Keratinocyte (primary cell): ENCODE data around the gene DUSP10.

Experiments used
- EZH2 ChIP-seq: IDR thresholded peaks from one replicate; pipeline ENCODE4 v1.6.1; 2012; ENCODE audit warnings: inconsistent platforms, mild to moderate bottlenecking, low read length, moderate library complexity
- TF ChIP-seq, protein P1 (sequence below), 3 experiments: IDR thresholded peaks in 1 of 3; conservative IDR thresholded peaks in 1 of 3; optimal IDR thresholded peaks in 1 of 3; 2 replicates in 2 of 3; 3 replicates in 1 of 3; pipeline versions ENCODE3 to v1.5.1; 2011; ENCODE audit warnings: low read length in 3 of 3, mild to moderate bottlenecking in 3 of 3, moderate library complexity in 2 of 3, control low read depth in 1 of 3, inconsistent platforms in 1 of 3; ENCODE audit not compliant: insufficient read depth in 2 of 3; ENCODE audit errors: extremely low read depth in 1 of 3

DNA sequence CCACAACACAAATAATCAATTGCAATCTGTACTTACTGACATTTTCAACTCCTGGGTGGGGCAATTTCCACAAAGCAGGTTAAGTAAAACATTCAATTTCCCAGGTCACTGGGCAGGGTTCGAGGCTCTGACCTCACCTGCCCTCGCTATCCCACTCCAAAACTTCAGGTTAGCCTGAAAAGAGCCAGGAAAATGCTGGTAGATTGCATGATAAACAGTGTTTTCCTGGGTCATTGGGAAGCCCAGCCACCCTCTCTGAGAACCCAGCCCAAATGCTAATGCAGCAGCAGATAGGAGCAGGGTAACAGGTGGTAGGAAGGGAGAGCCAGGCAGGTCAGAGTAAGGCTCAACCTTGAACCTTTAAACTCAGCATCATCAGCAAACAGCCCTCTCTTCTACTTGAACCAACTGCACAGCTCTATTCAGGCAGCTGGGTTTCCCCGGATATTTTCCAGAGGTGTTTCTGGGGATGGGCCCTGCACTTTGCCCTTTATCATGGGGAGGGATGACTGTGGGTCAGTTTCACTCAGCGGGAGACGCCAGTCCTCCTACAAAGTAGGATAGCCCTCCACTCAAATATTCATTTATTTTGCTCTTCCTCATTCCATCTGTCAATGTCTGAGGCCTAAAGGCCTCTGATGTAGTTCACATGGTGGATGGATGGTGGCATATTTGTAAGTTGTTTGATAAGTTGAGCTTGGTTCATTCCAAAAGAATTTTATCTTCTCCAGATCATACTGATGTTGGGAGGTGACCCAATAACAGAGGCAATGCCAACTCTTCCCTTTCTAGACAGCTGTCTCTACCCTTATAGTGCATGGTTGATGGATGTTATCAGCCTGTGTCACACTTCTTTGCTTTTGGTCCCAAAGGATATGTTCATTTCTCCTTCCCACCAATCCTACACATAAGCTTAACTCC, 65.7 kb downstream of the DUSP10 start:
- TF ChIP-seq, protein P1, sequence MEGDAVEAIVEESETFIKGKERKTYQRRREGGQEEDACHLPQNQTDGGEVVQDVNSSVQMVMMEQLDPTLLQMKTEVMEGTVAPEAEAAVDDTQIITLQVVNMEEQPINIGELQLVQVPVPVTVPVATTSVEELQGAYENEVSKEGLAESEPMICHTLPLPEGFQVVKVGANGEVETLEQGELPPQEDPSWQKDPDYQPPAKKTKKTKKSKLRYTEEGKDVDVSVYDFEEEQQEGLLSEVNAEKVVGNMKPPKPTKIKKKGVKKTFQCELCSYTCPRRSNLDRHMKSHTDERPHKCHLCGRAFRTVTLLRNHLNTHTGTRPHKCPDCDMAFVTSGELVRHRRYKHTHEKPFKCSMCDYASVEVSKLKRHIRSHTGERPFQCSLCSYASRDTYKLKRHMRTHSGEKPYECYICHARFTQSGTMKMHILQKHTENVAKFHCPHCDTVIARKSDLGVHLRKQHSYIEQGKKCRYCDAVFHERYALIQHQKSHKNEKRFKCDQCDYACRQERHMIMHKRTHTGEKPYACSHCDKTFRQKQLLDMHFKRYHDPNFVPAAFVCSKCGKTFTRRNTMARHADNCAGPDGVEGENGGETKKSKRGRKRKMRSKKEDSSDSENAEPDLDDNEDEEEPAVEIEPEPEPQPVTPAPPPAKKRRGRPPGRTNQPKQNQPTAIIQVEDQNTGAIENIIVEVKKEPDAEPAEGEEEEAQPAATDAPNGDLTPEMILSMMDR (optimal IDR thresholded peaks at IDR 0.05 in 1 of 3, IDR thresholded peaks at IDR 0.05 in 1 of 3, conservative IDR thresholded peaks at IDR 0.05 in 1 of 3; ENCODE audit: extremely low read depth in 1 of 3, insufficient read depth in 2 of 3, low read length in 3 of 3): no peak
- no peak for TF ChIP-seq EZH2
